Cardiac fibroblast (primary cell): ENCODE data around the gene KIRREL3.

Experiments used
- DNase-seq, 2 donors: peaks; one replicate each; pipeline versions ENCODE4 v3.0.0 to v3.0.0-alpha.2; 2010; ENCODE audit warnings: low read depth in 2 of 2
- H3K4me3 ChIP-seq, 2 donors: replicated peaks in 1 of 2; 1 replicate in 1 of 2; 2 replicates in 1 of 2; pipeline ENCODE4 v1.5.1; 2011; ENCODE audit warnings: low read depth in 2 of 2, low read length in 2 of 2, mild to moderate bottlenecking in 2 of 2, moderate library complexity in 1 of 2
- TF ChIP-seq, protein P1 (sequence below): IDR thresholded peaks from one replicate; pipeline ENCODE4 v1.5.1; 2011; ENCODE audit warnings: low read depth, mild to moderate bottlenecking, low read length, inconsistent platforms

The KIRREL3 gene

DNA sequence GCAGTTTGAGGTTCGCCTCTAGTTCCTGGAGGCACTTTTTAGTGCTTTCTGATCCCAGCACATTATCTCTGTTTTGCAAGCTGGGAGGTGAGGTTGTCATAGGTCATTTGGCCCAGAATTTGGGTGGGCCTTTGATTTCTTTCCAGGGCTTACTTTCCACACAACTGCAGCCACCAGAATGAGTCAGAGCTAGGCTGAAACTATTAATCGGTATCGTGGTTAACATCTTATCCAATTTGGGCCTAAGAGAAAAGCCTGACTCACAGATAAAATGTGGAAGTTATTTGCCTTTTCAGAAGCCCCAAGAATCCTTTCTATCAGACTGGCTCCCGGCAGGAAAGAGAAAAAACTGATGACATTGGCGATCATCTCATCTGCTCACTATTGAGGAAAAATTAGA, 166.4 kb downstream of the KIRREL3 start:
- TF ChIP-seq, protein P1, sequence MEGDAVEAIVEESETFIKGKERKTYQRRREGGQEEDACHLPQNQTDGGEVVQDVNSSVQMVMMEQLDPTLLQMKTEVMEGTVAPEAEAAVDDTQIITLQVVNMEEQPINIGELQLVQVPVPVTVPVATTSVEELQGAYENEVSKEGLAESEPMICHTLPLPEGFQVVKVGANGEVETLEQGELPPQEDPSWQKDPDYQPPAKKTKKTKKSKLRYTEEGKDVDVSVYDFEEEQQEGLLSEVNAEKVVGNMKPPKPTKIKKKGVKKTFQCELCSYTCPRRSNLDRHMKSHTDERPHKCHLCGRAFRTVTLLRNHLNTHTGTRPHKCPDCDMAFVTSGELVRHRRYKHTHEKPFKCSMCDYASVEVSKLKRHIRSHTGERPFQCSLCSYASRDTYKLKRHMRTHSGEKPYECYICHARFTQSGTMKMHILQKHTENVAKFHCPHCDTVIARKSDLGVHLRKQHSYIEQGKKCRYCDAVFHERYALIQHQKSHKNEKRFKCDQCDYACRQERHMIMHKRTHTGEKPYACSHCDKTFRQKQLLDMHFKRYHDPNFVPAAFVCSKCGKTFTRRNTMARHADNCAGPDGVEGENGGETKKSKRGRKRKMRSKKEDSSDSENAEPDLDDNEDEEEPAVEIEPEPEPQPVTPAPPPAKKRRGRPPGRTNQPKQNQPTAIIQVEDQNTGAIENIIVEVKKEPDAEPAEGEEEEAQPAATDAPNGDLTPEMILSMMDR: no peak
- H3K4me3 ChIP-seq: no peak overlapping the region
- DNase-seq: peak; percentile 14 to 21

DNA sequence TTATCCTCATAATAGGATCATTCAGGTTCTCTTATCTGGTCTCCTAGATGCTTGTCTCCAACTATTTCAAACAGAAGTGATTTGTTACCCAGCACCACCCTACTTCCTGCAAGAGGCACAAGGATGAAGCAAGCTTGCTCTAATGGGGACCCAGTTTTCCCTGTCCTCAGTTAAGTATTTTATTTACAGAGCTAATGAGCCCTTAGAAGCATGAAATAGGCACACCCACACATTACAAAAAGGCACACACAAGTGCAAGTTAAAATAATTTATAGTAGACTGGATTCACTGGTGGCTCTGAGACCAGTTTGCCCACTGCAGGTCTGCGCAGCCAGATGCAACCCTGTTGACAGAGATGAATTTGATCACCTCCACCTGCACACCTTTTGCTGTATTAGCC, 167.5 kb downstream of the KIRREL3 start:
- TF ChIP-seq, protein P1: no peak
- no peak for DNase-seq
- no peak overlapping the region for H3K4me3 ChIP-seq

DNA sequence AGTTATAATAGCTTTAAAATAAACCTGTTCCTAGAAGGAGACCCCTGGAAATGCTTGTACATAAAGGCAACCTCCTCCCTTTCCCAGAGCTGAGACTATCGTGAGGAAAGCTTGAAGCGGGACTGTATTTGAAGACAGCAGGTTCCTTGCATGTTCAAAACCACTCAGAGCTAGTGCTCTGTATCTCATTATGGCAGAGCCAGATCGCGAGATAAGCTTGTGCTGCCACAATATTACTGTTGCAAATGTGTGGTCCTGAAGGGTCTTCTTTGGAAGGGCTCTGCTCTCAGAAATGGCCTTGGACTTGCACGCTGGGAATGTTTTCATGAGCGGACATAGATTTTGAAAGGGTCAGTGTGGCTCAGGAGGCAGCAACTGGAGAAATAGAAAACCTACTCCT, 168.2 kb downstream of the KIRREL3 start:
- DNase-seq: no peak
- TF ChIP-seq, protein P1: no peak

GRCh38 chr11:126830216-126830806, 170.3 kb downstream of the KIRREL3 start:
- no peak overlapping the region for H3K4me3 ChIP-seq
- no peak for DNase-seq
- TF ChIP-seq, protein P1: no peak

More for the DNA sequence above, 168.2 kb downstream of the KIRREL3 start:
- no peak overlapping the region for H3K4me3 ChIP-seq

- TF ChIP-seq, protein P1: no peak
- no peak for DNase-seq
- no peak overlapping the region for H3K4me3 ChIP-seq
Measured at GRCh38 chr11:126829716-126830115, 170.9 kb downstream of the KIRREL3 start.

GRCh38 chr11:126824035-126824607, 176.4 kb downstream of the KIRREL3 start:
- no peak for DNase-seq
- H3K4me3 ChIP-seq: no peak overlapping the region
- TF ChIP-seq, protein P1: no peak

GRCh38 chr11:126823274-126823673, 177.3 kb downstream of the KIRREL3 start:
- DNase-seq: no peak
- no peak overlapping the region for H3K4me3 ChIP-seq
- TF ChIP-seq, protein P1: no peak
